KMS-11 (cell line): Measurements from ENCODE around the gene BCAS1.

ENCODE experiments used
- H2AFZ ChIP-seq: fragments of 200-600 bp; sonication (generic); 2 replicates; pipeline ENCODE4 v1.6.1; 2016; ENCODE audit warnings: antibody characterized with exemption, mixed run types, low read depth
- H3K27ac ChIP-seq: fragments of 200-600 bp; sonication (generic); 2 replicates; pipeline ENCODE4 v1.6.1; 2016; ENCODE audit warnings: mild to moderate bottlenecking, mixed run types
- H3K27me3 ChIP-seq: fragments of 200-600 bp; sonication (generic); 2 replicates; pipeline ENCODE4 v1.6.1; 2017; ENCODE audit warnings: mild to moderate bottlenecking, low read depth, mixed run types, moderate library complexity; ENCODE audit not compliant: insufficient read depth
- H3K36me3 ChIP-seq: fragments of 200-600 bp; sonication (generic); 2 replicates; pipeline ENCODE4 v1.6.1; 2017; ENCODE audit warnings: mild to moderate bottlenecking, mixed run types; ENCODE audit not compliant: insufficient read depth
- H3K4me1 ChIP-seq: fragments of 200-600 bp; sonication (generic); 2 replicates; pipeline ENCODE4 v1.6.1; 2016; ENCODE audit warnings: mild to moderate bottlenecking, low read depth, mixed run types; ENCODE audit not compliant: poor library complexity, severe bottlenecking
- H3K4me2 ChIP-seq: fragments of 200-600 bp; sonication (generic); 2 replicates; pipeline ENCODE4 v1.7.0; 2016; ENCODE audit warnings: mild to moderate bottlenecking, mixed run types
- H3K4me3 ChIP-seq: fragments of 200-600 bp; sonication (generic); IDR thresholded peaks from 2 replicates; pipeline ENCODE4 v1.6.1; 2017; ENCODE audit warnings: low read depth, low read length, mixed read lengths; ENCODE audit not compliant: insufficient read depth
- H3K79me2 ChIP-seq: fragments of 200-600 bp; sonication (generic); 2 replicates; pipeline ENCODE4 v1.6.1; 2016; ENCODE audit warnings: low read depth, mixed run types; ENCODE audit not compliant: insufficient read depth
- H3K9ac ChIP-seq: fragments of 200-600 bp; sonication (generic); 2 replicates; pipeline ENCODE4 v1.6.1; 2016; ENCODE audit warnings: mild to moderate bottlenecking, mixed run types
- H4K20me1 ChIP-seq: fragments of 200-600 bp; sonication (generic); 2 replicates; pipeline ENCODE4 v1.6.1; 2016; ENCODE audit warnings: mild to moderate bottlenecking, mixed run types; ENCODE audit not compliant: insufficient read depth
- CTCF ChIP-seq: fragments of 200-600 bp; sonication (generic); conservative IDR thresholded peaks from 2 replicates; pipeline ENCODE4 v1.6.1; 2017; ENCODE audit warnings: low read depth, mild to moderate bottlenecking, antibody characterized with exemption, low read length, moderate library complexity, mixed read lengths

BCAS1 gene

GRCh38 chr20:53985150-53985518 lies 85.3 kb downstream of the BCAS1 start:
- H2AFZ ChIP-seq: no peak overlapping the region
- no peak overlapping the region for H3K4me3 ChIP-seq

GRCh38 chr20:53984356-53985149 lies 85.8 kb downstream of the BCAS1 start:
- H3K4me1 ChIP-seq: no peaks in the 10 kb centered on the region

More at GRCh38 chr20:53985150-53985518, 85.3 kb downstream of the BCAS1 start:
- no peaks in the 10 kb centered on the region for H3K36me3 ChIP-seq
- H3K27me3 ChIP-seq: no peaks in the 10 kb centered on the region
- no peak overlapping the region for H3K27ac ChIP-seq
- H3K9ac ChIP-seq: no peak overlapping the region
- H3K79me2 ChIP-seq: no peaks in the 10 kb centered on the region
- no peaks in the 10 kb centered on the region for H3K4me1 ChIP-seq
- TF ChIP-seq CTCF: no peak
- no peak overlapping the region for H3K4me2 ChIP-seq
- no peaks in the 10 kb centered on the region for H4K20me1 ChIP-seq

GRCh38 chr20:53983401-53983800 lies 87.0 kb downstream of the BCAS1 start:
- Histone ChIP-seq H3K79me2 (no peaks in the 10 kb centered on the region), H2AFZ (no peak overlapping the region), H3K9ac (no peak overlapping the region), H4K20me1 (no peaks in the 10 kb centered on the region), H3K4me2 (no peak overlapping the region), H3K36me3 (no peaks in the 10 kb centered on the region), H3K4me3 (no peak overlapping the region), H3K4me1 (no peaks in the 10 kb centered on the region), H3K27me3 (no peaks in the 10 kb centered on the region), H3K27ac (no peak overlapping the region)
- TF ChIP-seq CTCF: no peak

More at GRCh38 chr20:53984356-53985149, 85.8 kb downstream of the BCAS1 start:
- Histone ChIP-seq H3K9ac (no peak overlapping the region), H3K27me3 (no peaks in the 10 kb centered on the region), H4K20me1 (no peaks in the 10 kb centered on the region), H3K4me2 (no peak overlapping the region), H3K4me3 (no peak overlapping the region), H3K27ac (no peak overlapping the region), H3K79me2 (no peaks in the 10 kb centered on the region), H2AFZ (no peak overlapping the region), H3K36me3 (no peaks in the 10 kb centered on the region)
- no peak for TF ChIP-seq CTCF

GRCh38 chr20:53982624-53983023 lies 87.8 kb downstream of the BCAS1 start:
- H3K4me3 ChIP-seq: no peak overlapping the region
- no peaks in the 10 kb centered on the region for H3K36me3 ChIP-seq
- H3K9ac ChIP-seq: no peak overlapping the region
- H3K27ac ChIP-seq: no peak overlapping the region
- no peaks in the 10 kb centered on the region for H3K4me1 ChIP-seq
- H3K79me2 ChIP-seq: no peaks in the 10 kb centered on the region
- H3K4me2 ChIP-seq: no peak overlapping the region
- no peaks in the 10 kb centered on the region for H4K20me1 ChIP-seq
- no peaks in the 10 kb centered on the region for H3K27me3 ChIP-seq
- no peak for TF ChIP-seq CTCF
- no peak overlapping the region for H2AFZ ChIP-seq
